K562 (cell line): ENCODE results near the gene CBL. TPM values are rescaled to one million over a fixed set of nuclear protein-coding genes. Genes with fewer than 3 reads are reported as not detected.

ENCODE experiments used
- CBX5 ChIP-seq: IDR thresholded peaks from 2 replicates; pipeline ENCODE4 v1.6.1; 2014; ENCODE audit warnings: low read depth, borderline replicate concordance
- ESRRA ChIP-seq: fragments of 450-650 bp; IDR thresholded peaks from 2 replicates; pipeline ENCODE4 v1.6.1; 2014; ENCODE audit warnings: low read depth, mild to moderate bottlenecking, moderate library complexity, borderline replicate concordance
- HSF4 ChIP-seq: fragments of 250-450 bp; sonication (Bioruptor Pico); IDR thresholded peaks from 2 replicates; pipeline ENCODE4 v2.1.2; 2022; ENCODE audit warnings: mild to moderate bottlenecking, moderate library complexity, borderline replicate concordance
- KLF16 ChIP-seq: IDR thresholded peaks from 2 replicates; pipeline ENCODE4 v1.6.1; 2016; ENCODE audit warnings: antibody characterized with exemption
- U2AF1 ChIP-seq: fragments of 200-400 bp; formaldehyde crosslinking; optimal IDR thresholded peaks from 2 replicates; pipeline ENCODE3; 2017; ENCODE audit warnings: mild to moderate bottlenecking, low read depth, low read length, moderate library complexity
- ZFX ChIP-seq: sonication (generic); formaldehyde crosslinking; IDR thresholded peaks from 2 replicates; pipeline ENCODE4 v1.8.0; 2022; ENCODE audit warnings: mild to moderate bottlenecking, missing genetic modification reagents, moderate library complexity
- polyA plus RNA-seq, 8 experiments: library from polyadenylated mRNA; depleted of rRNA in 4 of 8; stranded (reverse) in 5 of 8; unstranded in 3 of 8; fragments of >200 nt; fragmentation: Nextera tagmentation in 2 of 8; fragmentation: Illumina TruSeq in 1 of 8; extraction: Ambion mirVana in 2 of 8; extraction: Trizol in 1 of 8; gene quantifications; 2 replicates each; pipeline versions ENCODE4 v1.2.1 to v1.2.3, GENCODE V29; 2011 to 2014; ENCODE audit warnings: inconsistent platforms in 1 of 8, missing spikeins in 1 of 8
- total RNA-seq, 7 experiments: library from RNA; depleted of rRNA in 6 of 7; stranded (reverse); fragments of >200 nt in 6 of 7; fragmentation: Illumina TruSeq in 2 of 7; extraction: Trizol in 2 of 7; gene quantifications; 2 replicates each; pipeline versions ENCODE4 v1.2.1 to v1.2.3, GENCODE V29; 2011 to 2021; ENCODE audit warnings: low replicate concordance in 1 of 7
- TF ChIP-seq, protein P1 (sequence below): fragments of 450-650 bp; formaldehyde crosslinking; IDR thresholded peaks from 2 replicates; pipeline ENCODE4 v1.4.0; 2022; ENCODE audit warnings: mild to moderate bottlenecking, moderate library complexity
- TF ChIP-seq, protein P2 (sequence below): sonication (generic); formaldehyde crosslinking; IDR thresholded peaks from 2 replicates; pipeline ENCODE4 v1.8.1; 2023; ENCODE audit warnings: mild to moderate bottlenecking, missing genetic modification reagents
- TF ChIP-seq, protein P3 (sequence below): sonication (generic); formaldehyde crosslinking; IDR thresholded peaks from 2 replicates; pipeline ENCODE4 v1.8.1; 2023; ENCODE audit warnings: mild to moderate bottlenecking, missing genetic modification reagents
- TF ChIP-seq, protein P4 (sequence below): sonication (generic); formaldehyde crosslinking; IDR thresholded peaks from 2 replicates; pipeline ENCODE4 v1.8.0; 2022; ENCODE audit warnings: mild to moderate bottlenecking, low read depth, missing genetic modification reagents

The CBL gene
- total and polyA plus RNA-seq, 9 of the 15 experiments (the other 6 are each of a cell fraction or from before 2014, with no cell fraction given), result 3.2 to 24.9 (median 9.9) TPM

DNA sequence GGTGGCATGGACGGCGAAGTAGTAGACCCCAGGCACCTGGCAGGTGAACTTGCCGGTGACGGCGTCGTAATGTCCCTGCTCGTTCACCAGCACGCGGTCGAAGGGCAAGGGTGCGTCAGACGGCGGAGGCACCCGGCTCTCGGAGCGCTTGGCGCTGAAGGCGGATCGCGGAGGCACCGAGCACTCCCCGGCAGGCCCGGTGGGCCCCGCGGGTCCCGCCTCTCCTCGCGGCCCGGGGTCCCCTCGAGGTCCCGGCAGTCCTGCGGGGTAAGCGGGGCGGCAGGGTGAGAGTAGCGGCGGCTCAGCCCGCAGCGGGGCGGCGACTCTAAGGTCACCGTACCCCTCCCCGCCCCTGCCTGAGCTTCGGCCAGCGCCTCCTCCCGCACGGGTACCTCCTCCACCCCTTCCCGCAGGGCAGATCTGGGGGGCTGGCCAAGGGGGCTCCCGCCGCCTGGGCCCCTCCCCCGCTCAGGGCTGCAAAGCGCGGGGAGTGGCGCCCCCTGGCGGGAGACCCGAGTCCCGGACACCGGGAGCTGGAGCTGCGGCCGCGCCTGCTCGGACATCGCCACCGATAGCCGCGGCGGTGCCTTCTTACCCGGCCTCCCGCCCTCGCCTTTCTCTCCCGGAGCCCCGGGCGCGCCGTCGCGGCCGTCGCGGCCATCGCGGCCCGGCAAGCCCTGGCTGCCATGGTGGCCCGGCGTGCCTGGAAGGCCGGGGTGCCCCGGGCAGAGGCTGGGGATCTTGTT lies 133.6 kb downstream of the CBL start (continued):
- TF ChIP-seq ZFX (CRISPR knock-in tag), result peak; percentile 58
- TF ChIP-seq ESRRA, result peak; percentile 63; the same call in 1 of the 2 replicates
- peak; percentile 89 for TF ChIP-seq U2AF1
- TF ChIP-seq, protein P1, sequence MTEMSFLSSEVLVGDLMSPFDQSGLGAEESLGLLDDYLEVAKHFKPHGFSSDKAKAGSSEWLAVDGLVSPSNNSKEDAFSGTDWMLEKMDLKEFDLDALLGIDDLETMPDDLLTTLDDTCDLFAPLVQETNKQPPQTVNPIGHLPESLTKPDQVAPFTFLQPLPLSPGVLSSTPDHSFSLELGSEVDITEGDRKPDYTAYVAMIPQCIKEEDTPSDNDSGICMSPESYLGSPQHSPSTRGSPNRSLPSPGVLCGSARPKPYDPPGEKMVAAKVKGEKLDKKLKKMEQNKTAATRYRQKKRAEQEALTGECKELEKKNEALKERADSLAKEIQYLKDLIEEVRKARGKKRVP, result 0 out of 2 replicates have a peak, but pooled peaks have one; percentile 3
- TF ChIP-seq, protein P2, sequence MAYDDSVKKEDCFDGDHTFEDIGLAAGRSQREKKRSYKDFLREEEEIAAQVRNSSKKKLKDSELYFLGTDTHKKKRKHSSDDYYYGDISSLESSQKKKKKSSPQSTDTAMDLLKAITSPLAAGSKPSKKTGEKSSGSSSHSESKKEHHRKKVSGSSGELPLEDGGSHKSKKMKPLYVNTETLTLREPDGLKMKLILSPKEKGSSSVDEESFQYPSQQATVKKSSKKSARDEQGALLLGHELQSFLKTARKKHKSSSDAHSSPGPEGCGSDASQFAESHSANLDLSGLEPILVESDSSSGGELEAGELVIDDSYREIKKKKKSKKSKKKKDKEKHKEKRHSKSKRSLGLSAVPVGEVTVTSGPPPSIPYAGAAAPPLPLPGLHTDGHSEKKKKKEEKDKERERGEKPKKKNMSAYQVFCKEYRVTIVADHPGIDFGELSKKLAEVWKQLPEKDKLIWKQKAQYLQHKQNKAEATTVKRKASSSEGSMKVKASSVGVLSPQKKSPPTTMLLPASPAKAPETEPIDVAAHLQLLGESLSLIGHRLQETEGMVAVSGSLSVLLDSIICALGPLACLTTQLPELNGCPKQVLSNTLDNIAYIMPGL, result peak; percentile 70; the same call in 1 of the 2 replicates
- no peak for TF ChIP-seq HSF4 (CRISPR knock-in tag)
- TF ChIP-seq, protein P3, sequence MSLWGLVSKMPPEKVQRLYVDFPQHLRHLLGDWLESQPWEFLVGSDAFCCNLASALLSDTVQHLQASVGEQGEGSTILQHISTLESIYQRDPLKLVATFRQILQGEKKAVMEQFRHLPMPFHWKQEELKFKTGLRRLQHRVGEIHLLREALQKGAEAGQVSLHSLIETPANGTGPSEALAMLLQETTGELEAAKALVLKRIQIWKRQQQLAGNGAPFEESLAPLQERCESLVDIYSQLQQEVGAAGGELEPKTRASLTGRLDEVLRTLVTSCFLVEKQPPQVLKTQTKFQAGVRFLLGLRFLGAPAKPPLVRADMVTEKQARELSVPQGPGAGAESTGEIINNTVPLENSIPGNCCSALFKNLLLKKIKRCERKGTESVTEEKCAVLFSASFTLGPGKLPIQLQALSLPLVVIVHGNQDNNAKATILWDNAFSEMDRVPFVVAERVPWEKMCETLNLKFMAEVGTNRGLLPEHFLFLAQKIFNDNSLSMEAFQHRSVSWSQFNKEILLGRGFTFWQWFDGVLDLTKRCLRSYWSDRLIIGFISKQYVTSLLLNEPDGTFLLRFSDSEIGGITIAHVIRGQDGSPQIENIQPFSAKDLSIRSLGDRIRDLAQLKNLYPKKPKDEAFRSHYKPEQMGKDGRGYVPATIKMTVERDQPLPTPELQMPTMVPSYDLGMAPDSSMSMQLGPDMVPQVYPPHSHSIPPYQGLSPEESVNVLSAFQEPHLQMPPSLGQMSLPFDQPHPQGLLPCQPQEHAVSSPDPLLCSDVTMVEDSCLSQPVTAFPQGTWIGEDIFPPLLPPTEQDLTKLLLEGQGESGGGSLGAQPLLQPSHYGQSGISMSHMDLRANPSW, result no peak
- TF ChIP-seq KLF16, result peak; percentile 39; the same call in 1 of the 2 replicates
- TF ChIP-seq, protein P4, sequence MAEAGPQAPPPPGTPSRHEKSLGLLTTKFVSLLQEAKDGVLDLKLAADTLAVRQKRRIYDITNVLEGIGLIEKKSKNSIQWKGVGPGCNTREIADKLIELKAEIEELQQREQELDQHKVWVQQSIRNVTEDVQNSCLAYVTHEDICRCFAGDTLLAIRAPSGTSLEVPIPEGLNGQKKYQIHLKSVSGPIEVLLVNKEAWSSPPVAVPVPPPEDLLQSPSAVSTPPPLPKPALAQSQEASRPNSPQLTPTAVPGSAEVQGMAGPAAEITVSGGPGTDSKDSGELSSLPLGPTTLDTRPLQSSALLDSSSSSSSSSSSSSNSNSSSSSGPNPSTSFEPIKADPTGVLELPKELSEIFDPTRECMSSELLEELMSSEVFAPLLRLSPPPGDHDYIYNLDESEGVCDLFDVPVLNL (CRISPR knock-in tag), result no peak
- no peak for TF ChIP-seq CBX5
